ENCODE results near the gene MAPK9.

DNA sequence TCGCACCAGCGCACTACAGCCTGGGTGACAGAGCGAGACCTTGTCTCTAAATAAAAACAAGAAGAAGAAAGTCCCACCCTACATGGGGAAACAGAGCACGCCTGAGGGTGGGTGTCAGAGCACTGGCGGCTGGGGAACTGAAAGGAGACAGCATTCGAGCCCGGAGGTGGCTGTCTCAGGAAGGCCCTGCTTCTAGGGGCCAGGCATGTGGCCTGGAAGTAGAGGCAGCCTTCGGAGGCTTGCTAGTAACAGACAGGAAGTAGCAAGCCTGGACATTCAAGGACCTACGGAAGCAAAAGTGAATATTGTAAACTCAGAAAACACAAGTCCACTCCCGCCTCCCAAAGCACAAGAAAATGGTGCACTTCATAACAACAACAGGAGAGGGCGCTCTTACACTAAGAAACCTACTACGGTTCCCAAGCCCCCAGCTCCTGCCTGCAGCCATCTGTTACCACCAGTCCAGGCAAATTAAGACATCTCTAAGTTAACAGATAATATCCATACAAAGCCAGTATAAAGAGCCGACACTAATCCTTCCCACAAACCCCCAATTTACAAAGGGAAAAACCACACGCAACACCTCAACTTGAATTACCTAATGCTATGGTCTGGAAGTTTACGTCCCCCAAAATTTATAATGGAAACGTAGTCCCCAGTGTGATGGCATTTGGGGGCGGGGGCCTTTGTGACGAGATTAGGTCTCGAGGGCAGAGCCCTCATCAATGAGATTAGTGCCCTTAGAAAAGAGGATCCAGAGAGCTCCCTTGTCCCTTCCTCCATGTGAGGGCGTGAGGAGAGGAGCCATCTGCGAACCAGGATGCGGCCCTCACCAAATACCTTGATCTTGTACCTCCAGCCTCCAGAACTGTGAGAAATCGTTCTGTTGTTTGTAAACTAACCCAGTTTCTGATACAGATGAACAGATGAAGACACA, 90.6 kb downstream of the MAPK9 start:
- TF ChIP-seq, protein P1, sequence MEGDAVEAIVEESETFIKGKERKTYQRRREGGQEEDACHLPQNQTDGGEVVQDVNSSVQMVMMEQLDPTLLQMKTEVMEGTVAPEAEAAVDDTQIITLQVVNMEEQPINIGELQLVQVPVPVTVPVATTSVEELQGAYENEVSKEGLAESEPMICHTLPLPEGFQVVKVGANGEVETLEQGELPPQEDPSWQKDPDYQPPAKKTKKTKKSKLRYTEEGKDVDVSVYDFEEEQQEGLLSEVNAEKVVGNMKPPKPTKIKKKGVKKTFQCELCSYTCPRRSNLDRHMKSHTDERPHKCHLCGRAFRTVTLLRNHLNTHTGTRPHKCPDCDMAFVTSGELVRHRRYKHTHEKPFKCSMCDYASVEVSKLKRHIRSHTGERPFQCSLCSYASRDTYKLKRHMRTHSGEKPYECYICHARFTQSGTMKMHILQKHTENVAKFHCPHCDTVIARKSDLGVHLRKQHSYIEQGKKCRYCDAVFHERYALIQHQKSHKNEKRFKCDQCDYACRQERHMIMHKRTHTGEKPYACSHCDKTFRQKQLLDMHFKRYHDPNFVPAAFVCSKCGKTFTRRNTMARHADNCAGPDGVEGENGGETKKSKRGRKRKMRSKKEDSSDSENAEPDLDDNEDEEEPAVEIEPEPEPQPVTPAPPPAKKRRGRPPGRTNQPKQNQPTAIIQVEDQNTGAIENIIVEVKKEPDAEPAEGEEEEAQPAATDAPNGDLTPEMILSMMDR (IDR thresholded peaks at IDR 0.05) = no peak
- TF ChIP-seq POLR2A (IDR thresholded peaks at IDR 0.05) = no peak
- no peak for TF ChIP-seq EP300 (IDR thresholded peaks at IDR 0.05)
- no peak for TF ChIP-seq POLR2AphosphoS5 (IDR thresholded peaks at IDR 0.05)

Data from suprapubic skin (tissue), 4 donors.